ENCODE measurements around the gene EGFL8. TPM values are rescaled to one million over a fixed set of nuclear protein-coding genes. Genes with fewer than 3 reads are reported as not detected.

The EGFL8 gene
- 3.7 and 4.0 TPM in 2 replicates for polyA plus RNA-seq (2011; rRNA removed)
- 0.72 and 1.7 TPM in 2 replicates for polyA minus RNA-seq (2011; rRNA and poly(A)+ RNA removed)

GRCh38 chr6:32164295-32164694, at the start of gene EGFL8:
Gene EGFL8 (plus strand): TSS chr6:32164595. CDS start chr6:32166166, 1,571 bp downstream.
- CTCF ChIA-PET, result interaction anchor here (1.0 to 1.1 kb wide), 3 partner anchors 31 to 117 kb away, joined by 4 to 5 read pairs (median 4); no protein-coding TSS in a partner anchor

DNA sequence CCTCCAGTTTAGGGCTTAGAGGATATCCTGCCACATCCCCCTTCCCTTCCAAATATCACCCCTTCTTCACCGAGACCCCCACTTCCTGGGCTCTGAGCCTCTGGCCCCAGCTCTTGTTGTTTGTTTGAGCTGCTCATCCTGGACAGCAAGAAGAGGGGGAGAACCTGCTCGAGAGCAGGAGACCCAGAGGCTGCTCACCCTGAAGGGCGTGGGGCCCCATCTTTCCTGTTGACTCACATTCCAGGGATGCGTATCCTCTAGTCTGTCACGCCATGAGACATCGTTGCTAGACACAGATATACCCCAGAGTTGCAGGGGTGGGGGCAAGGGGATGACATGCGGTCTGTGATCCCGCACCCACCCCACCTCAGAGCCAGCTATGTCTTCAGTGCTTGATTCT, 49.6 kb upstream of the EGFL8 start:
- peaks cover 14% of the 10 kb centered on the region for H3K36me3 ChIP-seq (ENCODE audit: control insufficient read depth, insufficient read depth, low read length)
- CTCF ChIA-PET, result interaction anchor here (1.0 to 2.4 kb wide), 11 partner anchors 10 to 78 kb away, joined by 3 to 17 read pairs (median 5); no protein-coding TSS in a partner anchor
- no peak overlapping the region for H3K4me3 ChIP-seq (ENCODE audit: low read depth, low read length)
- peak; percentile 80 for DNase-seq (ENCODE audit: low read depth)
- TF ChIP-seq, protein P1, sequence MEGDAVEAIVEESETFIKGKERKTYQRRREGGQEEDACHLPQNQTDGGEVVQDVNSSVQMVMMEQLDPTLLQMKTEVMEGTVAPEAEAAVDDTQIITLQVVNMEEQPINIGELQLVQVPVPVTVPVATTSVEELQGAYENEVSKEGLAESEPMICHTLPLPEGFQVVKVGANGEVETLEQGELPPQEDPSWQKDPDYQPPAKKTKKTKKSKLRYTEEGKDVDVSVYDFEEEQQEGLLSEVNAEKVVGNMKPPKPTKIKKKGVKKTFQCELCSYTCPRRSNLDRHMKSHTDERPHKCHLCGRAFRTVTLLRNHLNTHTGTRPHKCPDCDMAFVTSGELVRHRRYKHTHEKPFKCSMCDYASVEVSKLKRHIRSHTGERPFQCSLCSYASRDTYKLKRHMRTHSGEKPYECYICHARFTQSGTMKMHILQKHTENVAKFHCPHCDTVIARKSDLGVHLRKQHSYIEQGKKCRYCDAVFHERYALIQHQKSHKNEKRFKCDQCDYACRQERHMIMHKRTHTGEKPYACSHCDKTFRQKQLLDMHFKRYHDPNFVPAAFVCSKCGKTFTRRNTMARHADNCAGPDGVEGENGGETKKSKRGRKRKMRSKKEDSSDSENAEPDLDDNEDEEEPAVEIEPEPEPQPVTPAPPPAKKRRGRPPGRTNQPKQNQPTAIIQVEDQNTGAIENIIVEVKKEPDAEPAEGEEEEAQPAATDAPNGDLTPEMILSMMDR (IDR thresholded peaks at IDR 0.05; ENCODE audit: insufficient read depth, low read depth, low read length), result no peak
- POLR2A ChIA-PET, result no interaction called here
- H3K27me3 ChIP-seq (ENCODE audit: control insufficient read depth, insufficient read depth, low read length), result no peaks in the 10 kb centered on the region; the same call in 1 of the 2 replicates

More at GRCh38 chr6:32164295-32164694, at the start of gene EGFL8:
- no peak for DNase-seq (ENCODE audit: low read depth)
- POLR2A ChIA-PET, result no interaction called here
- Histone ChIP-seq H3K27me3 (ENCODE audit: control insufficient read depth, insufficient read depth, low read length) (no peaks in the 10 kb centered on the region), H3K36me3 (ENCODE audit: control insufficient read depth, insufficient read depth, low read length) (peaks cover 20% of the 10 kb centered on the region), H3K4me3 (ENCODE audit: low read depth, low read length) (no peak within 1 kb of the TSS)
- TF ChIP-seq, protein P1 (IDR thresholded peaks at IDR 0.05; ENCODE audit: insufficient read depth, low read depth, low read length), result no peak

DNA sequence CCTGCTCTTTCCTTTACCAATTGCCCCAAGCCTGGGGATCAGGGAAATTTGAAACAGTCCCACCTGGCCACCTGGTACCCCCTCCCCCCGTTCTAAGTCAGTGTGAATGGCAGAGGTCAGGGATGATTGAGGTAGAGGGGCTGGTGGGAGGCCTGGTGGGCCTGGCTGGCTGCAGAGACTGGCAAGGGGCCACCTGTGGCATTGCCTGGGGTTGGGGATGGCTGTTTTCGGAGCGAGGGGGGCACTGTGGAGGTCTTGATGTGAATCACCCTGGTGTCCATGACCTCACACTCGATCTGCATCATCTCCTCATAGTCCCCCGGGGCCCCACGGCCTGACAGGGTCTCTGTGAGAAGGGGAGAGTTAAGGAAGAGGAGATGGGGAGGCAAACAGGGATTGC, 48.8 kb upstream of the EGFL8 start:
- no peak overlapping the region for H3K4me3 ChIP-seq (ENCODE audit: low read depth, low read length)
- H3K27me3 ChIP-seq (ENCODE audit: control insufficient read depth, insufficient read depth, low read length), result no peaks in the 10 kb centered on the region
- TF ChIP-seq, protein P1 (IDR thresholded peaks at IDR 0.05; ENCODE audit: insufficient read depth, low read depth, low read length), result no peak
- H3K36me3 ChIP-seq (ENCODE audit: control insufficient read depth, insufficient read depth, low read length), result peaks cover 16% of the 10 kb centered on the region
- CTCF ChIA-PET, result interaction anchor here (1.2 to 5.2 kb wide), 6 partner anchors 13 to 80 kb away, joined by 3 to 51 read pairs (median 12); partner anchors contain the start of genes ATF6B and FKBPL
- POLR2A ChIA-PET, result no interaction called here
- no peak for DNase-seq (ENCODE audit: low read depth)

DNA sequence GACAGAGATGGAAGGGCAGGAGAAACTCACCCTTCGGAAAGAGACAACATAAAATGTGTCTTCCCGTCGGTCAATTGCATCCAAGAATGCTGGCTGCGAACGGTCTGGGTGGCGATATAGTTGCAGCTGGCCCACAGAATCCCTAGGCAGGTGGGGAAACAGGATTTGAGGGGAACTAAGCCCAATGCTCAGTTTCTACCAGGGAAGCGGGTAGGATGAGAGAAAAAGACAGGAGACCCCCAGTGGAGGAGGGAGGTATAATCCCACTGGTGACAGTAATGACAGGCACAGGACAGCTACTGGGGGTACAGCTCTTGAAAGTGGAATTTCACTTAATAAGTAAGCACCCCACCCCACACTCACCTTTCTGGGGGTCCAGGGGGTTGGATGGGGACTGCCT, 47.7 kb upstream of the EGFL8 start:
- ChIA-PET CTCF (interaction anchor here (0.8 to 5.2 kb wide), 9 partner anchors 8 to 79 kb away, joined by 3 to 51 read pairs (median 7); partner anchors contain the start of genes AGPAT1, ATF6B, FKBPL and PRRT1), POLR2A (no interaction called here)
- DNase-seq (ENCODE audit: low read depth), result no peak
- TF ChIP-seq, protein P1 (IDR thresholded peaks at IDR 0.05; ENCODE audit: insufficient read depth, low read depth, low read length), result peak; percentile 52
- Histone ChIP-seq H3K36me3 (ENCODE audit: control insufficient read depth, insufficient read depth, low read length) (peaks cover 22% of the 10 kb centered on the region), H3K27me3 (ENCODE audit: control insufficient read depth, insufficient read depth, low read length) (no peaks in the 10 kb centered on the region), H3K4me3 (ENCODE audit: low read depth, low read length) (no peak overlapping the region)

DNA sequence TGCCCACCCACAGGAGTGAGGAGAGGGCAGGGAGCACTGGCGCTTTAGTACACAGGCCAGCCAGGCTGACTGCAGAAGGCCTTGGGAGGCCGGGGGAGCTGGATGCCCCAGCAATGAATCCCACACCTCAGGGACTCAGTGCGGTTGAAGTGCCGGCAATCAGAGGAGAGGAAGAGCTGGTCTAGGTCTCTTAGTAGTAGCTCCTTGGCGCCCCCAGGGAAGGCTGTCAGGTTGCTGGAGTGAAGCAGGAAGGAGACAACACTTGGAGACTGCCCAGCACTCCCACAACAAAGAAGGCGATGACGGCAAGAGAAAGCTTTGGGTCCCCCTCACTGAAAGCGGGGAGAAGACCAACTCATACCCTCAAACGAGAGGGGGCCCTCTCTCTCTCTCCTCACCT, 46.9 kb upstream of the EGFL8 start:
- ChIA-PET POLR2A (no interaction called here), CTCF (interaction anchor here (0.6 to 5.2 kb wide), 17 partner anchors 9 to 751 kb away, joined by 3 to 51 read pairs (median 4); partner anchors contain the start of genes AGPAT1, ATF6B, FKBPL and PBX2)
- no peak overlapping the region for H3K4me3 ChIP-seq (ENCODE audit: low read depth, low read length)
- H3K27me3 ChIP-seq (ENCODE audit: control insufficient read depth, insufficient read depth, low read length), result no peaks in the 10 kb centered on the region
- DNase-seq (ENCODE audit: low read depth), result no peak
- TF ChIP-seq, protein P1 (IDR thresholded peaks at IDR 0.05; ENCODE audit: insufficient read depth, low read depth, low read length), result no peak
- H3K36me3 ChIP-seq (ENCODE audit: control insufficient read depth, insufficient read depth, low read length), result peaks cover 27% of the 10 kb centered on the region
